GM06990 (cell line): Measurements from ENCODE around the gene KCNJ6.

Experiments
- DNase-seq: peaks from one replicate; pipeline ENCODE4 v3.0.0-alpha.2; 2011; ENCODE audit not compliant: insufficient read length; ENCODE audit errors: extremely low read depth
- H3K27me3 ChIP-seq: replicated peaks from 2 replicates; pipeline ENCODE4 v1.6.0; 2011; ENCODE audit warnings: low read length; ENCODE audit not compliant: control insufficient read depth, insufficient read depth
- H3K36me3 ChIP-seq: 2 replicates; pipeline ENCODE4 v1.5.1; 2011; ENCODE audit warnings: low read length; ENCODE audit not compliant: control insufficient read depth, insufficient read depth
- H3K4me3 ChIP-seq: replicated peaks from 2 replicates; pipeline ENCODE4 v1.5.1; 2011; ENCODE audit warnings: low read depth, mild to moderate bottlenecking, control low read depth, low read length
- CTCF ChIP-seq: IDR thresholded peaks from 2 replicates; pipeline ENCODE4 v1.5.1; 2011; ENCODE audit warnings: low read length, control low read depth, mild to moderate bottlenecking, inconsistent platforms; ENCODE audit not compliant: insufficient read depth, poor library complexity, severe bottlenecking

KCNJ6 gene

GRCh38 chr21:37562920-37563640 is 353.2 kb downstream of the KCNJ6 start:
- Histone ChIP-seq H3K27me3 (no peaks in the 10 kb centered on the region), H3K36me3 (no peaks in the 10 kb centered on the region), H3K4me3 (peak overlapping the region; percentile 80)
- no peak for DNase-seq
- TF ChIP-seq CTCF = no peak

- H3K27me3 ChIP-seq = no peaks in the 10 kb centered on the region
- H3K36me3 ChIP-seq = no peaks in the 10 kb centered on the region
- TF ChIP-seq CTCF = no peak
- no peak for DNase-seq
- H3K4me3 ChIP-seq = no peak overlapping the region
Measured at GRCh38 chr21:37561941-37562919, 354.0 kb downstream of the KCNJ6 start.

GRCh38 chr21:37561506-37561905 is 354.8 kb downstream of the KCNJ6 start:
- no peaks in the 10 kb centered on the region for H3K36me3 ChIP-seq
- H3K4me3 ChIP-seq = no peak overlapping the region
- no peak for TF ChIP-seq CTCF
- DNase-seq = no peak
- no peaks in the 10 kb centered on the region for H3K27me3 ChIP-seq

- DNase-seq = no peak
- no peaks in the 10 kb centered on the region for H3K36me3 ChIP-seq
- no peak for TF ChIP-seq CTCF
- no peaks in the 10 kb centered on the region for H3K27me3 ChIP-seq
- no peak overlapping the region for H3K4me3 ChIP-seq
Measured at GRCh38 chr21:37560385-37560784, 355.9 kb downstream of the KCNJ6 start.

GRCh38 chr21:37558676-37559211 is 357.5 kb downstream of the KCNJ6 start:
- no peak for TF ChIP-seq CTCF
- Histone ChIP-seq H3K4me3 (no peak overlapping the region), H3K27me3 (no peaks in the 10 kb centered on the region), H3K36me3 (no peaks in the 10 kb centered on the region)
- no peak for DNase-seq
